NCI-H774 (cell line): ENCODE data around the gene HSPA1A.

Experiments
- DNase-seq: peaks from one replicate; lab custom pipeline; 2025; lab: John Stamatoyannopoulos, UW

Gene HSPA1A

GRCh38 chr6:31815025-31815838, at the start of gene HSPA1A, which contains the start of gene HSPA1L:
HSPA1A (plus strand) TSS chr6:31815543; CDS start chr6:31815757, 214 bp downstream.
HSPA1L (minus strand) TSS chr6:31815283; CDS start chr6:31811972, 3,311 bp downstream.
- peak; percentile 92 for DNase-seq

- DNase-seq = no peak
Measured at GRCh38 chr6:31765559-31765909, 49.8 kb upstream of the HSPA1A start.

- DNase-seq = no peak
Measured at GRCh38 chr6:31765910-31766794, 49.2 kb upstream of the HSPA1A start.

- DNase-seq = no peak
Measured at GRCh38 chr6:31767096-31767645, 48.2 kb upstream of the HSPA1A start.

- no peak for DNase-seq
Measured at GRCh38 chr6:31768363-31769257, 46.7 kb upstream of the HSPA1A start.

GRCh38 chr6:31769684-31770371, 45.5 kb upstream of the HSPA1A start:
- peak; percentile 34 for DNase-seq

GRCh38 chr6:31770860-31771259, 44.5 kb upstream of the HSPA1A start:
- DNase-seq = no peak

- no peak for DNase-seq
Measured at GRCh38 chr6:31771992-31772358, 43.4 kb upstream of the HSPA1A start.

GRCh38 chr6:31775184-31775583, 40.2 kb upstream of the HSPA1A start:
- no peak for DNase-seq

GRCh38 chr6:31775633-31776484, 39.5 kb upstream of the HSPA1A start:
- DNase-seq = no peak

- no peak for DNase-seq
Measured at GRCh38 chr6:31776485-31776988, 38.8 kb upstream of the HSPA1A start.

- peak; percentile 67 for DNase-seq
Measured at GRCh38 chr6:31776989-31777666, 38.2 kb upstream of the HSPA1A start, which contains the start of gene VWA7. VWA7 (minus strand) TSS chr6:31777328; CDS start chr6:31776779, 549 bp downstream.

GRCh38 chr6:31777667-31778050, 37.7 kb upstream of the HSPA1A start:
- no peak for DNase-seq

GRCh38 chr6:31778193-31778592, 37.1 kb upstream of the HSPA1A start:
- DNase-seq = no peak

GRCh38 chr6:31778999-31779885, 36.1 kb upstream of the HSPA1A start:
- DNase-seq = no peak

- DNase-seq = no peak
Measured at GRCh38 chr6:31779908-31780307, 35.4 kb upstream of the HSPA1A start.

GRCh38 chr6:31780507-31781243, 34.7 kb upstream of the HSPA1A start:
- DNase-seq = no peak
